GM21786 (cell line): ENCODE data around the gene KLHL3.
A peak's percentile ranks its signal among the peaks of the same experiment; 100 is the strongest.

Experiments
- ATAC-seq: cut with Tn5 transposase; IDR thresholded peaks from one replicate; pipeline ENCODE4 v1.9.1; 2021; ENCODE audit not compliant: unreplicated experiment

Gene KLHL3

DNA sequence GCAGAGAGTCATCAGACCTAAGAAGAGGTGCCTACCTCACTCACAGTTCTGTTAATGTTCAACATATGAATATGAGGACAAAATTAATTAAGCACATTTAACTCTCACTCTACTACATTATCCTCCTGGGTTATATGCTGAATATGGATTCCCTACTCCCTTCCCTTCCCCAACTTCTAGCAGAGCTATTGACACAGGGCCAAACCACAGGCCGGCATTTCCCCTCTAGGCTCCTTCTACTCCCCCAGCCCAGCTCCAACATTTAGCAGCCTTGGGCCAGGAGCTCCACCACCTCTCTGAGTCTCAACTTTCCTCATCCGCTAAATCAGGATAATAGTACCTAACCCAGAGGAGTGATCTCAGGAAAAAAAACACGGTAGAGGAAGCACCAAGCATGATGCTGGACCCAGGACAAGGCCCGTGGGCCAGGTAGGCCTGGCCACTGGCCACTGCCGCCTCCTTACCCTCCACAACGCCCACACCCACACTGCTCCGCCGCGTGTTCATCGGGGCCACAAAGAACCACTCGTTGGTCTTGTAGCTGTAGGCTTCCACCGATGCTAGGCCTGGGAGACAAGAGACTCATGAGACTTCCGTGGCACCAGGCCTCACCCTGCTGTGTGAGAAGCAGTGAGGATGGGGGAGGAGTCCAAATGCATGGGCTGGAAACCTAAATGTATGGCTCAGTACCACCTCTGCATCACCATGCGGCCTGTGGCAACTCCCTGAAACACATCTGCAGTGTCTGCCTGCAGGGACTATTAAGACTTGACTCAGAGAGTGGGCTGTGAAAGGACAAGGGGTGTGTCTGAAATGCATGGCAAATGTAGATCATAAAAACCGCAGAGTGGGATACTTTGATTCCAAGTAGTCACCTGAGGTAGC lies 98.8 kb downstream of the KLHL3 start:
- no peak for ATAC-seq

DNA sequence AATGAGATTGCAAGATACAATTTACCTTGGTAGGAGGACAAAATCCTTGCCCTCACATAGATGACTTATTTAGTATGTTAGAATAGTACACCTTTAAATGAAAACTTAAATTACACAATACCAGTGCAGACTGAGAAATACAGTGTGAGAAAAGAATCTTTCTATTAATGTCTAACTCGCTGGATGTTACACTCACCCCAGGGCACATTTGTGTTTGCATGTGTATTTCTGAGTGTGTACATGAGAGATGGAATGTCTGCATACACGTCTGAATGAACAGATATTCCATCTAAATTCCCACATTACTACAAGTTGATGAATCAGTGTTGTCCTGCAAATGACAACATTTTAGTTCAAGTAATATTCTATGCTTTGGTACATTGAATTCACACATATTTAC lies 99.8 kb downstream of the KLHL3 start:
- no peak for ATAC-seq

DNA sequence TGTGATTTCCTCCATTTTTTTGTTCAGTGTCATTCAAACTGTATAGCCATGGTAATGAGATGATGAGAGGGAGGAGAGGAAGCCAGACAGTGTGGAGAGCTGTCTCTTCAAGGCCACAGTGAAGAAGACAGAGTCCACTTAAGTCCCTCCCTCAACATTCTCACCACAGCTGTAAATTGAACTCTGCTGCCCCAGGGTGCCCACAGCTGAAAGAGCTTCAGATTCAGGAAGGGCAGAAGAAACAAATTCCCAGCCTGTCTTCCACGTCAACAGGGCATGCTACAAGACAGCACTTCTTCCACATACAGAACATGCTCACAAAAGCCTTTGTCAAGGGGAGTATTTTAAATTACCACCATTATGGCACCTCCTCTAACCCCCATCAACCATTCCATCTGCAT lies 100.4 kb downstream of the KLHL3 start:
- no peak for ATAC-seq

DNA sequence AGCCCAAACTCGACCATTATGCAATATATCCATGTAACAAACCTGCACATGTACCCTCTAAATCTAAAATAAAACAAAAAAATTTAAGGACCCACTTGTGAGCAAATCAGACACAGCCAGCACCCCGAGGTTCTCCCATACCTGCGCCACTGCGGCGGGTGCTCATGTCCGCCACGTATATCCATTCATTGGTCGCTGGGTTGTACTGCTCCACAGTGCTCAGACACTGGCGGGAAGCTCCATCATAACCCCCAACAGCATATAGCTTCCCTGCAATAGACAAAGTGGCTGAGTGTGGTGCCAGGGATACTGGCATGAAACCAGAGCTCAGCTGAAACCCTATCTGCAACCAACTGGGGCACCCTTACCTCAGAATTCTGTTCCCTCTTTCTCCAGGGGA lies 102.0 kb downstream of the KLHL3 start:
- no peak for ATAC-seq

DNA sequence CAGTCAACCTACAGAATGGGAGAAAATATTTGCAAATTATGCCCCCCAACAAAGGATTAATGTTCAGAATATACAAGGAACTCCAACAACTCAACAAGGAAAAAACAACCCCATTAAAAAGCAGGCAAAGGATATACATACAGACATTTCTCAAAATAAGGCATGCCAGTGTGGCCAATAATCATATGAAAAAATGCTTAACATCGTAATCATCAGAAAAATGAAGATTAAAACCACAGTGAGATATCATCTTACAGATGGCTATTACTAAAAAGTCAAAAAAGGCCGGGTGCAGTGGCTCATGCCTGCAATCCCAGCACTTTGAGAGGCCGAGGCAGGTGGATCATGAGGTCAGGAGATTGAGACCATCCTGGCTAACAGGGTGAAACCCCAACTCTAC lies 103.2 kb downstream of the KLHL3 start:
- ATAC-seq: no peak

DNA sequence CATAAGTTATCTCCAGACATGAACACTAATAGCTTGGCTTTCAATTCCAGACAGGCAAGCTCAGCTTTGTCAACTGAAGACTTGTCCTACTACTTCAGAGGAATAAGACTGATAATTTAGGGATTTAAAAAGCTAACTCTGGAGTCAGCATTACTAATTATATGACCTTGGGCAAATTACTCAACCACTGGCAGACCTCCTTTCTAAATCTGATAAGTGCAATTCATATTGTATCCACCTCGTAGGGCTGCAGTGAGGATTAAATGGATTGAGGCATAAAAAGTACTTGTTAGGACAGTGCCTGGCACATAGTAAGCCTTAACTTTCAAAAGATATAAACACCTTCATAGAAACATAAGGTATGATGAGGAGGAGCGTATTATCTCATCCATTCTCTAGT lies 104.4 kb downstream of the KLHL3 start:
- no peak for ATAC-seq

DNA sequence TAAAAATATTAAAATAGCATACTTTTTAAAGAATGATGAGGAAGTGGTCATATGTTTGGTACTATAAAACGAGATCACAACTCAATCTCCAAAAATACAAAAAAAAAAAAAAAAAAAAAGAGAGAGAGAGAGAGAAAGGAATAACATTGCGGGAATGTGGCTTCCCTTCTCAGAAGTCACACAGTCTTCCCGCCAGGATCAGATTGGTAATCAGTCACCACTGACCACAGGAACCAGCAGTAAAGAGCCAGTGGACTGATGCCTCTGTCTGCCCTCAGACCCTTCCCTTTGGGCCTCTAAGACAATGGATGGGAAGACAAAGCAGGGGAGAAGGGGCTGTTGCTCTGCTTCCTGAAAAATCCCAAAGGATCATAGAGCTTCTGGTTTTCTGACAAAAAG lies 104.9 kb downstream of the KLHL3 start:
- ATAC-seq: no peak

DNA sequence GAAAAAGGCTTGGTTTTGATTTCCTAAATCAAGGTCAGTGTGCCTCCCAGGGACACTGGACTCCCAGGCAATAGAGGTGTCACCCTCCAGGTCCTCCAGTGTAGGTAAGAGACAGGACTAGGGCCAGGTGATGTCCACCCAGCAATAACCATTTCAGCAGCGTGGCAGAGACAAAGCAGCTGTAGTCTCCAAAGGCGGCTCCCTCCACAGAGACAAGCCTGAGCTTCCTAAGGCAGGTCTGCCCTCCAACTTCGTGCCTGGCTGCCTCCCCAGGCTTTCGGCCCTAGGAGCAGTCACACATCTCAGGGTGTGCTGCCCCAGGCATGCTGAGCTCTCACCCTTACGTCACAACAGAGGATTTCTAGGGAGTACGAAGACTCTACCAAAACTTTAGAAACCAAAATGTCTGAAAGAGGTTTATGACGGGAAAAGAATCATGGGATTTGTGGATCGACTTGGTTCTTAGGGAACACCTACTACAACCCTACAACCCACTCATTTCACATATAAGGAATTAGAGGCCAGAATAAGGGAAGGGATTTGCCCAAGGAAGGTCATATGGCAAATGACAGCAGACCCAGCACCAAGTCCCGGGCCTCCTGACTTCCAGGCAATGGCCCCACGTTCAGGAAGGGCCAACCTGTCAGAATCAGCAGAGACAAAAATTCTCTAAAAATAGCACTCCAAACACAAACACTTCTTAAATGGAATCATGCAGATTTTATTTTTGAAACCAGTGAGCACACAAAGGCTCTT lies 105.5 kb downstream of the KLHL3 start:
- ATAC-seq: no peak

DNA sequence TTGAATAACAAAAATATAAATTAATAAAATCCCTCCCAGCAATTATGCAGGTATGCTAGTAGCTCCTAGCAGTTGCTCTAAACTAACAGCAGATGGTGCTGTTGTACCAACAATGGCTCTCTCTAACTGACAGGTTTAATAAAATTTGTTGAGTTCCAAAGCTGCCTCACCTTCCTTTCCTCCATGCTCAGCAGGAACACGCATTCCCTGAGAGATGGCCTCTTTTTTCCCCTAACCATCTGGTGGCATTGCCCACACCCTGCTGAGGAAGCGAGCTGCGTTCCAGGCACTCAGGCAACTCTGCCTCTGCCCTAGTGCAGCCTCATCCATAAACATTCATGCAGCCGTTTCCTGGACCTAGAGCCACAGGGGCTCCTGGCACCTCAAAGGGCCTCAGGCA lies 106.2 kb downstream of the KLHL3 start:
- peak; percentile 58 for ATAC-seq

DNA sequence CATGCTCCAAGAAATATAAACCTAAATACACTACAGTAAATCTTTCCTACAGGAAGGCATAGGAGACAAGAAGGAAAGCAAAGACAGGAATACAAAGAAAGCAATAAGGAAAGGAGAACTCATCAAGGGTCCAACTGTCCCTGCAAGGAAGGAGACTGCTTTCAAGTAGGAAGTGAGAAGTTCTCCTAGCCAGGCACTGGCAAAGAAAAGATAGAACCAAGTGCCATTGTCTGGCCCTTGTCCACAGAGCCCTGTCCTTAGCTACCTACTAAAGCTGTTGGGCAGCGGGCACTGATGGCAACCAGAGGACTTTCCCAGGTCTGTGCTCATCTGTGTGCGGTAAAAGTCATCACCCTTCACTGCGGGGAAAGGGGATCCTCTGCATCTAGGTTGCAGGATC lies 108.2 kb downstream of the KLHL3 start:
- no peak for ATAC-seq

DNA sequence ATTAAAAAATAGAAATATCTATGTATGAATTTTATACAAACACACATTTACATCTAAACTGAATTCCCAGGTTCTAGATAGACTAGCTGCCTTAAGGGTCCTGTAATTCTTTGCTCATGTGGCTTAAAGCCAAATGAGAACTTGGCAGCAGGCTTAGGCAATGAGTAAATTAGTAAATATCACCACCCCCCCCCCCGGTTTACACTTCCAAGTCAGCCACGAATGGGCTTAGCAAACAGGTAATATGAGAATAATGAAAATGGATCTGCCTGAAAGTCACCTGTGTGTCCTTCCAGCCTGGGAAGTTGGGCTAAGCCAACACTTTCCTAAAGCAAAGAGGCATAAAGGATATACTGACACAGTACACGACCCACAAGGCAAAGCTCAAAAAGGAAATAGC lies 108.6 kb downstream of the KLHL3 start:
- ATAC-seq: no peak

DNA sequence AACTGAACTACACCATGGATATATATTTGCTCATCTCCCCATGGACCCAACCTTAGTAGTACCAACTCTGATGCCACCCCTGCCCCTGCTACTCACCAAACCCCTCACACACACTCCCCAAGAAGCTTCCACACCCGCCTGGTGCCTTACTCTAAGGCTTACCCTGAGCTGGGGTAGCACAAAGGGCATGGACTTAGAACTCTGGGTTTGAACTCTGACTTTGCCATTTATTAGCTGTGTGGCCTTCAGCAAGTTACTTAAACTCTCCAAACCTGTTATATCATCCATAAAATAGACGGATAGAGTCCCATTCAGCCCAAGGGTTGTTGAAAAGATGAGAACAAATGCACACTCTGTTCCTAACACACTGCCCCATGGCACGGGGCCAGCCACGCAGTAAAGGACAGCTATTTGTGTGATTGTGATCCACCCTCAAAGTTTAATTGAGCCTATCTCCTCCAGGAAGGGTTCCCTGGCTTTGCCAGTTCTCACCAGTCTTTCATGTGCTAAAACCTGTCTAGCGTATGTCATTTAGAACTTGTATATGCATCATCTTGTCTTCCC lies 111.0 kb downstream of the KLHL3 start:
- no peak for ATAC-seq

DNA sequence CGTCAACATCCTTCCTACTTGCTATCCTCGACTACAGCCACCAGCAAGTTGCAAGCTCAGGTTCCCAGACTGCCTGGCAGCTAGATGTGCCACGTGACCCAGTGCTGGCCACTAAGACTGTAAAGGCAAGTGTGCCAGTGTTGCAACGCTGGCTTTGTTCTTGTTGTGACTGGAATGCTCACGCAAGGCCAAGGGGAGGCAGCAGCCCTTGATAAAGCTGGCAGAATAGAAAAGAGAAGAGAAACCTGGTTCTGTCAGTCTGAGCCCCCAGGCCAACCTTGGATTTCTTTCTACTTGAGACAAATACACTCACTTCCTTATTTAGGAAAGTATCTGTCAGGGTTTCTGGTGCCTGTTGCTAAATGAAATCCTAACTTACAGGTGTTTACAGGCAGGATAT lies 113.0 kb downstream of the KLHL3 start:
- ATAC-seq: no peak

DNA sequence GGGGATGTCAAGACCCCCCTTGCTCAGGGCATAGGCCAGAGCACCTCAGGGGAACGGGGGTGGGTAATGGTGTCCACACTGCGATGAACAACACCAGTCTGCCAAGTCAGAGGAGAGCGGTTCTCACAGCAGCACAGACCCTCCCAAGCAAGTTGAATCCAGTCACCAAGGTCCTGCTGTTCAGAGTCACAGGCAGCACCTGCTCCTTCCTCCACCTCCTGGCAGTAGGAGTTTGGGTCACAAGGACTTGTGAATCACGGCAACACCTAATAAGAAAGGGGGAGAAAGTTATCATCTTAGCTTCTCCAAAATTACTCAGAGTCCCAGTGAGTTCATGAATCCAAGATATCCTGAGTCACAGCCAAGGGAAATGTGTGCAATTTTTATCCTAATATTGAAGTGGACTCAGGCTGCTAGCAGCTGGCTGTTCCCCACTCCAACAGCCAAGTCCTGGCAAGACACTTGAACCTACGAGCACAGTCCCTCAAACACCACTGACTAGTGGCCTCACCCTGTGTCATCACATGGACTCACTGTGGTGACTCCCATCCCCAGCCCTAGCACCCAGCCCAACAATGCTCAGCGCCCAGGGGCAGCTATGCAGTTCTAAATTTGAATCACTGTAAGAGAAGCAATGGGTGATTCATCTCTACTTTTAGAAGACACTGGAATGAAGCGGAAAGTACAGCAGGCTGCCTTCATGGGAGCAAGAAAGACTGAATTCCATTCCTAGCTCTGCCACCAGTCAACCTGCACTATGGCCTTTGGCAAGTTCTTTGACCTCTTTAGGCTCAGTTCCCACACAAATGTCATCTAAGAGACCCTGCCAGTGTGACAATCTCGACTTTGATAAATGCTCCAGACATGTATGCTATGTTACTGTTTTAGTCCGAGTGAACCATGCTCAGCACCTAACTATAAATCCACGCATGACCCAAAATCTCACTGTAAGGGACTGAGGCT lies 113.7 kb downstream of the KLHL3 start:
- ATAC-seq: no peak

DNA sequence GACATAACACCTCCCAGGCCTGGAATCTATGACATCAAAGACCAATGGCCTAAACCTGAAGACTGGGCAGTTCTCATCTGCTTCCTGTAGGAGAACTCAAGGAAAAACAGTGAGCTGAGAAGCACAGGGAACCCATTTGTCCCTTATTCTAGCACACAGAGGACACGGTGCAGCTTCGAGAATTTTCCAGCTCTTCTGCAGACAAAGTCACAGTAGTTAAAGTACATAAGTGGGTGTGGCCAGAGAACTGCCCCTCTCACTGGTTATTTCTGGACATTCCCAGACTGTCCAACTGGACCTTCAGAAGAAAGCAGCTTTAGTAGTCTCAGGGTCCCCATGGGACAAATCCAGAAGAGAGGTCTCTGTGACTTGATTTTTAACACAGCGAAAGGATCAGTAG lies 114.6 kb downstream of the KLHL3 start:
- no peak for ATAC-seq

DNA sequence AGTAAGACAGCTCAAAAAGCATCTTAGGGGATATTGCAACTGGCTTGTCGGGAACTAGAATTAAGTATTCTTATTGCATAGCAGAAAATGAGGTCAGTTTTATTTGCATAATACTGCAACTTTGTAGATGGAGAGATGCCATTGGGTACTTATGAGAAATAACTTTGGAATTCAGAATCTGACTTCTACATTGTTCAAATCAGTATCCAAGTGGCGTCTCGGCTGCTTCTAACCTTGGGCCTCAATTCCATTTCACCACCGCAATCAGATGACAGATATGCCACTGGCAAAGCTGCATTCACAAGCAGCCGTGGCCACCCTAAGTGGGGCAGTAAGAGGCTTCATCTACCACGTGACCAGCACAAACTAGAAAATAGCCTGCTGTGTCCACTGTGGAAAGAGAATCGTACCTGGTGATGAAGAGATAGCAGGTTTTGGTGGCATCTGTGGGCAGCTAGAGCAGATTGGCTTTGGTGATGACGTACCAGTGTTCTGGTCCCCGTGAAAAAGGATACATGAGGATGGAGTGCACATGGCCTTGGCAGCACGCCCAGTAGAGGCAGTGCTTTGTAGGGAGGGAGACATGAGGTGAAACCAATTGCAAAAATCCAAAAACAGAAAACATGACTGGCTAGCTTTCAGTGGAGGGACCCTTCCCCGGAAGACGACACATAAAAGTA lies 116.6 kb downstream of the KLHL3 start:
- no peak for ATAC-seq

DNA sequence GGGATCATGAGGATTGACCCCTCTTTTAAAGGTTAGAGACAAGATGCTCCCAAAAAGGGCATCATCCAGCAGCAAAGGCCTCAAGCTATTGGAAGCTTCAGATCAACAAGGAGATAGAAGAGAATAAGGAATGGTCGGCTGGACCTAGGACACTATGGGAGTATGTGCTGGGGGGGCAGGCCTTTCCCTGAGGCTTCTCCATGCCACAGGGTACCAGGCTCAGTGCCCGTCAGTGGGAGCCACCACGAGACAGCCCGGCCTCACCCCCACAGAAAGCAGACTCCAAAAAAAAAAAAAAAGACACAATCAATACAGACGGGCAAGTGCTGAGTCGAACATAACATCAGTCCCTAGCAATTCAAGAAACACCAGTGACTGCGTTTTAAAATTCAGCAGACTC lies 117.4 kb downstream of the KLHL3 start:
- ATAC-seq: no peak

DNA sequence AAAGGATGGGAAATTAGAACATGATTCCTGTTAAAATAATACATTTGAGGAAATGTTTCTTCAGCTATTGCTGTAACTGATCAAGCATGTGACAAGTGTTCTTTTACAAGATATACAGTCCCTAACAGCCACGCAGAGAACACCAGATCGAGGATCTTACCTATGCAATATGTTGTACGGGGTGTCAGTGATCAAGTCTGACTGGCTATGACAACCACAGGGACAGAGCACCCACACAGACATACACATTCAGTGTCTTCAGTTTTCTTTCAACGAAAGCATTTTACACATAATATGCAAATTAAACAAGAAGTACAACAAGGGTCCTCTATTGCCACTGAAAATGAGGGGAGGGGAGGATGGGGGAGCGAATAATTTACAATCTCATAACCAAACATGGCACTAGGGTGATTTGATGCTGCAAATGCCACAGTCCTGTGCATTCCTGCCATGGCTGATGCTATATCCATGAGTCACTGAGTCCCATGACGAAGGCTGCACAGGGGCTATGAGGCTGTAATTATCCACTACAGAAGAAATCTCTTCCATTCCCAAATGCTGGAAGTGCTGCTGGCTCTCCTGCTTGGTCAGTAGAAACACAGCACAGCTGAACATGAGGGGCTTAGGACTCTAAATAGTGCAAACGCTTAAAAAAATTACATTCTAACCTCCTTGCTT lies 118.2 kb downstream of the KLHL3 start:
- no peak for ATAC-seq

DNA sequence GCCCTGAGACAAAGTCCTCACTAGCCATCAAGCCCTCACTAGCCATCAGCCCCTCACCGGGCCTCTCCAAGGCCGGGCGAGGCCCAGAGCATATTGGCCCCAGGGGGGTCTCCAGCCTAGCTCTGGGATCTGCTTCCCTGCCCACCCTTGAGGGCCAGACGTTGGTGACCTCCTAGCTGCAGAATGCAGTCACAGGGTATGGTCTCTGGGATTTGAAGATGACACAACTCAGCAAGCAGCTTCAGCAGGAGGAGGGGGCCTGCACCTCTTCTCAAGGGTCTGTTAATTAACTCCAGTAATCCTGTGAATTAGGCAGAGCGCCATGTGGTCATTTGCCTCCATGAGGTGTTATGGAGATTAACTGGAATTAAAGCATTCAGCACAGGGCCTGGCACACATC lies 119.8 kb downstream of the KLHL3 start:
- no peak for ATAC-seq
